ENCODE measurements around the gene PRMT3. TPM values are rescaled to one million over a fixed set of nuclear protein-coding genes. Genes with fewer than 3 reads are reported as not detected.

Gene PRMT3
- 11.3 and 15.0 TPM in 2 replicates for total RNA-seq (2012; rRNA removed)
- 6.2 and 8.8 TPM in 2 replicates for polyA plus RNA-seq (2012; rRNA removed)
- 2.9 TPM in 2 replicates for polyA plus RNA-seq (2012; cell fraction: cytosol; rRNA removed)
- polyA plus RNA-seq (2012; cell fraction: nucleus; rRNA removed; ENCODE audit: low replicate concordance), result 2.4 and 7.3 TPM in 2 replicates
- percentile 66 among the genes with signal in this experiment for Bru-seq, nascent RNA
- percentile 52 among the genes with signal in this experiment for BruChase-seq, experiment 1, labeled RNA remaining after a 6-hour chase
- BruChase-seq, experiment 2, labeled RNA remaining after a 2-hour chase, result percentile 53 among the genes with signal in this experiment
- long read RNA-seq, full-length matches to known transcripts, result 30 of 35 reads
- long read RNA-seq, partial matches to known transcripts, result 2 of 35 reads
- long read RNA-seq, other reads (novel, unspliced or antisense), result 3 of 35 reads

DNA sequence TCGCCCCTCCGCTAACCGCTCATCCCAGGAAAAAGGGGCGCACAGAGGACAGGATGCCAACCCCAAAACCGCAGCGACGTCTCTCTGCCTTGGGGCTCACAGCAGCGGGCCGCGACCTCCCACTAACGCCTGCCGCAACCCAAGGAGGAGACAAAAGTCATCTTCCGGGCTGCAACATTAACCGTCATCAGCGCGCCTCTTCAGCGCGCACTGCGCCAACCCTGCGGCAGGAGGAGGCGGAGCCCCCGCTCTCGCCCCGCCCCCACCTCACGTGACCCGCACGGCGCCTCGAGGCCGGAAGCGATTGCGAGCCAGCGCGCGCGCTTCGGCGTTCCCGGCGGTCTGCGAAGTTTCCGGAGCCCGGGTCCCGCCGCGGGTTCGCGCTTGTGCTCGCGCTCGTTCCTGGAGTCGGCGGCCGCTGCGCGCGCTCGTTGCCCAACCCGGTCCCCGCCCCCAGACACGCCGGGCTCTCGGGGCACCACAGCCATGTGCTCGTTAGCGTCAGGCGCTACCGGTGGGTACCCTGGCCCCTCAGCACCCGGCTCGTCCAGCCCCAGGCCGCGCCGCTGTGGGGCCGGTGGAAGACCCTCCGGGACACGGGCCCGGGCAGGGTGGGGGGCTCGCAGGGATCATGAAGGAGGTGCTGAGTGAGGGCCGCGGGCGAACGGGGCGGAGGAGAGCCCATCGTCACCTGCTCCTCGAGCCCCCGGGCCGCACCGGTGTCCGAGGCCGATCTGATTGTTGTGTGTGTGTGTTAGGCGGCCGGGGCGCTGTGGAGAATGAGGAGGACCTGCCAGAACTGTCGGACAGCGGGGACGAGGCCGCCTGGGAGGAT is at the start of gene PRMT3:
Gene PRMT3, plus strand, starts transcription at position 456 of the 835 bp plus-strand sequence. Its CDS starts 31 bp downstream, at position 487.
- Histone ChIP-seq H3K4ac (ENCODE audit: low read depth, low read length) (peak within 1 kb of the TSS; percentile 98), H3K4me1 (ENCODE audit: control insufficient read depth, insufficient read depth, low read length) (peaks cover 3% of the 10 kb centered on the region), H3K56ac (ENCODE audit: extremely low read depth, insufficient read depth, low read length) (peak within 1 kb of the TSS; percentile 98), H3K27ac (ENCODE audit: insufficient read depth, low read length) (peak within 1 kb of the TSS; percentile 99), H3K27me3 (ENCODE audit: control insufficient read depth, insufficient read depth, low read length) (no peaks in the 10 kb centered on the region), H3K14ac (replicated peaks; ENCODE audit: low read depth, low read length) (peak within 1 kb of the TSS; percentile 99), H4K8ac (ENCODE audit: low read depth in 2 of 2, low read length in 2 of 2) (peak within 1 kb of the TSS; percentile 98 to 99), H2BK5ac (ENCODE audit: low read depth, low read length, poor library complexity, severe bottlenecking) (peak within 1 kb of the TSS; percentile 93), H4K20me1 (ENCODE audit: insufficient read depth, low read length) (no peaks in the 10 kb centered on the region), H2AK9ac (replicated peaks; ENCODE audit: low read depth, low read length, poor library complexity) (peak within 1 kb of the TSS; percentile 91), H3K79me1 (ENCODE audit: low read depth in 1 of 2, low read length in 2 of 2) (peaks cover 13 to 15% of the 10 kb centered on the region in 2 experiments; a peak in 3 of 4 replicates), H3K4me3 (ENCODE audit: insufficient read depth, low read depth, low read length) (peak within 1 kb of the TSS; percentile 94), H2AK5ac (ENCODE audit: low read depth, low read length) (peak within 1 kb of the TSS; percentile 60), H3K23ac (ENCODE audit: low read depth, low read length) (peak within 1 kb of the TSS; percentile 90), H4K5ac (ENCODE audit: low read depth, low read length) (peak within 1 kb of the TSS; percentile 98), H3K9me1 (ENCODE audit: insufficient read depth, low read length) (no peaks in the 10 kb centered on the region), H2BK120ac (ENCODE audit: low read depth, low read length) (peak within 1 kb of the TSS; percentile 88), H3K9me3 (ENCODE audit: control insufficient read depth, insufficient read depth, low read length) (no peaks in the 10 kb centered on the region), H3K9ac (ENCODE audit: low read depth, low read length) (peak within 1 kb of the TSS; percentile 97), H2BK15ac (ENCODE audit: low read depth, low read length) (peak within 1 kb of the TSS; percentile 77; the same call in 1 of the 3 replicates), H3K18ac (ENCODE audit: low read depth, low read length) (peak within 1 kb of the TSS; percentile 93), H2AFZ (replicated peaks; ENCODE audit: low read length, poor library complexity) (peak within 1 kb of the TSS; percentile 100), H3K4me2 (ENCODE audit: low read depth, low read length) (peak within 1 kb of the TSS; percentile 98), H3K36me3 (ENCODE audit: control insufficient read depth, insufficient read depth, low read length) (peaks cover 3% of the 10 kb centered on the region), H4K91ac (ENCODE audit: insufficient read depth, low read depth, low read length) (peak within 1 kb of the TSS; percentile 92), H2BK20ac (ENCODE audit: low read depth, low read length) (peak within 1 kb of the TSS; percentile 47; the same call in 1 of the 2 replicates)
- in situ Hi-C loops (cut with MboI; ENCODE audit: low sequenced_read_pairs), result no loop called here
- DNase-seq (peak; percentile 94), ATAC-seq (ENCODE audit: low read depth) (peak; percentile 92)
- dilution Hi-C loops (cut with HindIII; ENCODE audit: low sequenced_read_pairs, unreplicated experiment), result no loop called here
- ChIA-PET CTCF (interaction anchor here (0.6 kb wide), 1 partner anchor 296 kb away, joined by 4 read pairs; no protein-coding TSS in a partner anchor), POLR2A (ENCODE audit: unreplicated experiment) (no interaction called here)
- intact Hi-C loops (cut with micrococcal nuclease), result loop anchor here (2.0 kb wide), 2 partner anchors 55 to 223 kb away; no protein-coding TSS in a partner anchor
- no TSS peak for BruUV-seq (replicated peaks)
- WGBS, 2 experiments (ENCODE audit: extremely low coverage in 2 of 2, insufficient read length in 1 of 2), result 0% methylated on average over 51 of the region's 96 CpGs; no CpG with 5 or more reads in 1 of the 2 experiments
- TF ChIP-seq MAZ (IDR thresholded peaks at IDR 0.05; ENCODE audit: borderline replicate concordance, low read depth, low read length) (peak; percentile 96; the same call in 1 of the 2 replicates), POLR2A (IDR thresholded peaks at IDR 0.05; ENCODE audit: low read depth, low read length) (peak; percentile 94), RCOR1 (IDR thresholded peaks at IDR 0.05; ENCODE audit: insufficient replicate concordance, low read length) (no peak), SMC3 (IDR thresholded peaks at IDR 0.05; ENCODE audit: low read depth, low read length) (no peak), RAD21 (IDR thresholded peaks at IDR 0.05; ENCODE audit: low read length) (no peak), CEBPB (IDR thresholded peaks at IDR 0.05; ENCODE audit: low read depth, low read length) (peak; percentile 83), NFE2L2 (IDR thresholded peaks at IDR 0.05; ENCODE audit: low read depth, low read length) (no peak), FOS (IDR thresholded peaks at IDR 0.05; ENCODE audit: low read depth, low read length) (peak; percentile 14; the same call in 1 of the 2 replicates)
- TF ChIP-seq, protein P1, sequence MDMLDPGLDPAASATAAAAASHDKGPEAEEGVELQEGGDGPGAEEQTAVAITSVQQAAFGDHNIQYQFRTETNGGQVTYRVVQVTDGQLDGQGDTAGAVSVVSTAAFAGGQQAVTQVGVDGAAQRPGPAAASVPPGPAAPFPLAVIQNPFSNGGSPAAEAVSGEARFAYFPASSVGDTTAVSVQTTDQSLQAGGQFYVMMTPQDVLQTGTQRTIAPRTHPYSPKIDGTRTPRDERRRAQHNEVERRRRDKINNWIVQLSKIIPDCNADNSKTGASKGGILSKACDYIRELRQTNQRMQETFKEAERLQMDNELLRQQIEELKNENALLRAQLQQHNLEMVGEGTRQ (IDR thresholded peaks at IDR 0.05; ENCODE audit: low read depth, low read length), result peak; percentile 99
- TF ChIP-seq, protein P2, sequence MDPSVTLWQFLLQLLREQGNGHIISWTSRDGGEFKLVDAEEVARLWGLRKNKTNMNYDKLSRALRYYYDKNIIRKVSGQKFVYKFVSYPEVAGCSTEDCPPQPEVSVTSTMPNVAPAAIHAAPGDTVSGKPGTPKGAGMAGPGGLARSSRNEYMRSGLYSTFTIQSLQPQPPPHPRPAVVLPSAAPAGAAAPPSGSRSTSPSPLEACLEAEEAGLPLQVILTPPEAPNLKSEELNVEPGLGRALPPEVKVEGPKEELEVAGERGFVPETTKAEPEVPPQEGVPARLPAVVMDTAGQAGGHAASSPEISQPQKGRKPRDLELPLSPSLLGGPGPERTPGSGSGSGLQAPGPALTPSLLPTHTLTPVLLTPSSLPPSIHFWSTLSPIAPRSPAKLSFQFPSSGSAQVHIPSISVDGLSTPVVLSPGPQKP (IDR thresholded peaks at IDR 0.05; ENCODE audit: borderline replicate concordance, low read depth, low read length), result no peak
- TF ChIP-seq, protein P3, sequence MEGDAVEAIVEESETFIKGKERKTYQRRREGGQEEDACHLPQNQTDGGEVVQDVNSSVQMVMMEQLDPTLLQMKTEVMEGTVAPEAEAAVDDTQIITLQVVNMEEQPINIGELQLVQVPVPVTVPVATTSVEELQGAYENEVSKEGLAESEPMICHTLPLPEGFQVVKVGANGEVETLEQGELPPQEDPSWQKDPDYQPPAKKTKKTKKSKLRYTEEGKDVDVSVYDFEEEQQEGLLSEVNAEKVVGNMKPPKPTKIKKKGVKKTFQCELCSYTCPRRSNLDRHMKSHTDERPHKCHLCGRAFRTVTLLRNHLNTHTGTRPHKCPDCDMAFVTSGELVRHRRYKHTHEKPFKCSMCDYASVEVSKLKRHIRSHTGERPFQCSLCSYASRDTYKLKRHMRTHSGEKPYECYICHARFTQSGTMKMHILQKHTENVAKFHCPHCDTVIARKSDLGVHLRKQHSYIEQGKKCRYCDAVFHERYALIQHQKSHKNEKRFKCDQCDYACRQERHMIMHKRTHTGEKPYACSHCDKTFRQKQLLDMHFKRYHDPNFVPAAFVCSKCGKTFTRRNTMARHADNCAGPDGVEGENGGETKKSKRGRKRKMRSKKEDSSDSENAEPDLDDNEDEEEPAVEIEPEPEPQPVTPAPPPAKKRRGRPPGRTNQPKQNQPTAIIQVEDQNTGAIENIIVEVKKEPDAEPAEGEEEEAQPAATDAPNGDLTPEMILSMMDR (conservative IDR thresholded peaks at IDR 0.05; ENCODE audit: low read depth, low read length), result no peak; the same call in none of the 2 replicates
